HG03460 (cell line): ENCODE measurements around the gene SLC15A1.

ENCODE experiments used
- ATAC-seq: cut with Tn5 transposase; IDR thresholded peaks from one replicate; pipeline ENCODE4 v1.9.1; 2021; ENCODE audit not compliant: unreplicated experiment

Gene SLC15A1

GRCh38 chr13:98781470-98781869, 29.0 kb upstream of the SLC15A1 start:
- ATAC-seq = no peak

DNA sequence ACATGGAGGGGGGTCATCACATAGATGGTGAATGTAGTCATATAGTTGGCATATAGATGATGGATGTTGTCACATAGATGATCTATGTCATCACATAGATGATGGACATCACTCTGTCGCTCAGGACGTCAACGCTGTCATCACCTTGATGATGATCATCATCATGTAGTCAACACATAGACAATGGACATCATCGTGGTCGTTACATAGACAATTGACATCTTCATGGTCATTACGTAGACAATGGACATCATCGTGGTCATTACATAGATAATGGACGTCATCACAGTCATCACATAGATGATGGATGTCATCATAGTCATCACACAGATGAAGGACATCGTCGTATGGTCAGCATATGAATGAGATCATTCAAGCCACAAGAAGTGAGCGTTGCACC, 28.6 kb upstream of the SLC15A1 start:
- no peak for ATAC-seq

- no peak for ATAC-seq
Measured at GRCh38 chr13:98780451-98780850, 28.0 kb upstream of the SLC15A1 start.

- no peak for ATAC-seq
Measured at GRCh38 chr13:98779695-98780094, 27.2 kb upstream of the SLC15A1 start.

GRCh38 chr13:98778749-98779148, 26.3 kb upstream of the SLC15A1 start:
- ATAC-seq = no peak

GRCh38 chr13:98776644-98777043, 24.2 kb upstream of the SLC15A1 start:
- ATAC-seq = no peak

DNA sequence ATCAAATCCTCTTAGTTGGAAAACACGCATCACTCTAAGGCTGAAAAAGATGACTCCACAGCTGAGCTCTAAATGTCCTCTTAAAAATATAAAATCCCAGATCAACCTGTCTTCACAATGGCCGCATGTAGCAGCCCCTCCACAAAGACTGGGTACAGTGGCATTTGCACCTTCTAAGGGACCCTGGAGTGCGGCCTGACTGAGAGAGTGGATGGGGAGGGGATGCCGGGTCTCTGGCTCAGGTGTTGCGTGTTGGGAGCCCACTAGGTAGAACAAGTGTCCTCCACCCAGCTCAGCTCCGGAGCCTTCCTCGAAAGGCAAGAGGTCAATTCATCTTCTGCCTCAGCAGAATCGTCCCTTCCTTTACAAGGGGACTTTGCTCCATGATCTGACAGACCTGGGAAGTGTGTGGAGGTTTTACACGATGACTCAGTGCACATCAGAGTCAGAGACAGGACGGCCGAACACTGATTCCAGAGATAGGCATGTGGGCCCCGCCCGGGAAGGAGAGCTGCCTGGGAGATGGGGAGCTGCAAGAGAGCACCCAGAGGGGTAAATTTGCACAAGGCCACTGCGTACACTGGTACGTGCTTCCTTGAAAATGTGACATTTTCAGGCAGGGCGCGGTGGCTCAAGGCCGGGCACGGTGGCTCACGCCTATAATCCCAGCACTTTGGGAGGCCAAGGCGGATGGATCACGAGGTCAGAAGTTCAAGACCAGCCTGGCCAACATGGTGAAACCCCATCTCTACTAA, 23.5 kb upstream of the SLC15A1 start:
- ATAC-seq = no peak

DNA sequence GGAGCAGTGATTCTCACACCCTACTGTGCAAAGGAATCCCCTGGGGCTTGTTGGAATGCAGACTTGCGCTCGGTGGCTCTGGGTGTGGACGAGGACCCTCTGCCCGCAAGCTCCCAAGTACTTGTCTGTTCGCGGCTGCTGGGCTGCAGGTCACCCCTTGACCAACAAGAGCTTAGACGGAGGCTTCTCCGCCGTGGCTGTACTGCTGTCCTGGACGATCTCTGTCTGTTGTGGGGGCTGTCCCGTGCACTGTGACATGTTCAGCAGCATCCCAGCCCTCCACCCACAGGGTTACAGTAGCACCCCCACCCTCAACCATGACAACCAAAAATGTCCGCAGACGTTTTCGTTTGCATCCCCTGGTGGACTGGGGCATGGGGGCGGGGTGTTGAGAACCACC, 22.9 kb upstream of the SLC15A1 start:
- ATAC-seq = no peak

DNA sequence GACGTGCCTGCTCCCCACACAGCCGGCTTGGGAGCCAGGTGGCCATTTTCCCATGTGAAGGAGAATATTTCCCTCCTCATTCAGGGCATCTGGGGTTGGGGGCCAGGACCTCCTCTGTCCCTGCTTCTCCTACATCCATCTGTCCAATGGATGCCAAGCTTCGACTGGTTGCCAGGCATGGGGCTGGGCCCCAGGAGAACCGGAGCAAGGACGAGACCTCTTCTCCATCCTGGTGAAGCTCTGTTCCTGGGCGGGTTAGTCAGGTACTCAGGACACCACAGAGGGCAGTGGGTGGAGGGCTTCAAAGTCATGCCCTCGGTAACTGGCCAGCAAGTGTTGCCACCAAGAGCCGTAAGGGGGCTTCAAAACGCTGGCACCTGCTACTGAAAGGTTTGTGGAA, 22.3 kb upstream of the SLC15A1 start:
- ATAC-seq = no peak

GRCh38 chr13:98773921-98774320, 21.4 kb upstream of the SLC15A1 start:
- ATAC-seq = no peak

- no peak for ATAC-seq
Measured at GRCh38 chr13:98772794-98773452, 20.5 kb upstream of the SLC15A1 start.

- ATAC-seq = no peak
Measured at GRCh38 chr13:98771838-98772611, 19.6 kb upstream of the SLC15A1 start.

DNA sequence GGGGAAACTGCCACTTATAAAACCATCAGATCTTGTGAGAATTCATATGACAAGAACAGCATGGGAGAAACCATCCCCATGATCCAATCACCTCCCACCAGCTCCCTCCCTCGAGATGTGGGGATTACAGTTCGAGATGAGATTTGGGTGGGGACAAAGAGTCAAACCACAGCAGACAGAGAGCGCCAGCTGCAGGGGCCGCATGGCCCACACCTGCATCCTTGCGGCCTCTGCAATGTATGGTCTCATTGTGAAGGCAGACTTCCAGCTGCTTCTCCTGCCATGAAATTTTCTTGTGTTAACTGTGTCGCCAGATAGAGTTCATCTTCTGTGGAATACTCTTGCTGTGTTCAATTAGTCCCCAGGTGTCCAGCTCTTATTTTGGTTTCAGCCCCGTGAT, 17.3 kb upstream of the SLC15A1 start:
- no peak for ATAC-seq

DNA sequence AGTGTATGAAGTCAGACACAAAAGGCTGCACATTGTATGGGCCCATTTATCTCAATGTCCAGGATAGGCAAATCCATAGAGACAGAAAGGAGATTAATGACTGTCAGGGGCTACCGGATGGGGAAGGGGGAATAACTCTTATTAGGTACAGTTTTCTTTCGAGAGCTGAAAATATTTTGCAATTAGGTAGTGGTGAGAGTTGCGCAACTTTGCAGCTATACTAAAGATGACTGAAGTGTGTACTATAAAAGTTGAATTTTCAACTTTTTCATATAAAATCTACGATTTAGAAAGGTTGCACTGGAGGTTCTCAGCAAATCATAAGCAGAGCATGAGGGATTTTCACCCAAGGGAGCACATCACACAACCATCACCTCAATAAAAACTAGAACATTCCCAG, 16.1 kb upstream of the SLC15A1 start:
- no peak for ATAC-seq

DNA sequence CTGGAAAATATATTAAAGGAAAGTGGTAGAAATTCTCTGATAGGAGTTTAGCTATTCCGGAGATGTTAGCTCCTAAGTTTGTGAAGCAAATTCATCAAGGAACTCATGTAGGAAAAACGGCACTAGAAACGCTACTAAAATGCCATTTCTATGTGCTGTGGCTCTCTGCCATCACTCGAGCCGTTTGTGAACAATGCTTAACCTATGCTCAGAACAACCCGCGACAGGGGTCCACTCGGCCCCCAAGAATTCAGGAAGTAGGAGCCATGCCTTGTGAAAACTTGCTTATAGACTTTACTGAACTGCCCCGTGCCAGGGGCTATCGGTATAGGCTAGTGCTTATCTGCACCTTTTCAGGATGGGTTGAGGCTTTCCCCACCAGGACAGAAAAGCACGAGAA, 14.2 kb upstream of the SLC15A1 start:
- ATAC-seq = no peak

DNA sequence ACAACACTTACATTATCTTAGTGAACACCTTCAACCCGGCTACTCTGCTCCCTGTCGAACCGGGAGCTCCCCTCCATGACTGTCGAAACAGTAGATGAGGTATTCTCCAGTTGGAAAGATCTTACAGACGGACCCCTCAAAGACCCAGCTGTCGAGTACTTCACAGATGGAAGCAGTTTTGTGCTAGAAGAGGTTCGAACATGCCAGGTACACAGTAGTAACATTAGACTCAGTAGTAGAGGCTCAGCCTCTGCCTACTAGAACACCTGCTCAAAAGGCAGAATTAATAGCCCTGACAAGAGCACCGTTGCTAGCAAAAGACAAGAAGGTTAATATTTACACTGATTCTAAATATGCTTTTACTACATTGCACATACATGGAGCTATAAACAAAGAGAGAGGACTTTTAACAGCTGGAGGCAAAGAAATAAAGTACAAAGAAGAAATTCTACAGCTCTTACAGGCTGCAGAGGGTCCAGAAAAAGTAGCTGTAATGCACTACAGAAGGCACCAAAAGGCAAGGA, 13.6 kb upstream of the SLC15A1 start:
- no peak for ATAC-seq

DNA sequence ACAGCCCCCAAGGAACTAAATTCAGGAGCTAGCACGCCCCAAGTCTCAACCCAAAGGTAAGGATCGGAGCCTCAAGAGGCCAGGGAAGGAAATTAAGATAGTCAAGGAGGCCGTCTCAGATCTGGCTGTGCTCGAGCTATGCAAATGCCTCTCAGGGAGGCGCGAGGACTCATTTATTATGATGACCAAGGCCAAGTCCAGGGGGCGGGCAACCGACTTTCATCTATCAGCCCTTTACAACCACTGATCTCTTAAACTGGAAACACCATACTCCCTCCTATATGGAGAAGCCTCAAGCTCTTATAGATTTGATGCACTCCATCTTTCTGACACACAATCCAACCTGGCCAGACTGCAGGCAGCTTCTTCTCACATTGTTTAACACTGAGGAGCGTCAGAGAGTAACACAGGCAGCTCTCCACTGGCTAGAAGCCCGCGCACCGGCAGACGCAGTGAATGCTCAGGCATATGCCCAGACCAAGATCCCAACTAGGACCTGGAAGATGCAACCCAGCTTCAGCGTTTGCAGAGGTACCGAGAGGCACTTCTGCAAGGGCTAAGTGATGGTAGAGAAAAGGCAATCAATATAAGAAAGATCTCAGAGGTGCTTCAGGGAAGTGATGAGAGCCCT, 9.6 kb upstream of the SLC15A1 start:
- no peak for ATAC-seq

DNA sequence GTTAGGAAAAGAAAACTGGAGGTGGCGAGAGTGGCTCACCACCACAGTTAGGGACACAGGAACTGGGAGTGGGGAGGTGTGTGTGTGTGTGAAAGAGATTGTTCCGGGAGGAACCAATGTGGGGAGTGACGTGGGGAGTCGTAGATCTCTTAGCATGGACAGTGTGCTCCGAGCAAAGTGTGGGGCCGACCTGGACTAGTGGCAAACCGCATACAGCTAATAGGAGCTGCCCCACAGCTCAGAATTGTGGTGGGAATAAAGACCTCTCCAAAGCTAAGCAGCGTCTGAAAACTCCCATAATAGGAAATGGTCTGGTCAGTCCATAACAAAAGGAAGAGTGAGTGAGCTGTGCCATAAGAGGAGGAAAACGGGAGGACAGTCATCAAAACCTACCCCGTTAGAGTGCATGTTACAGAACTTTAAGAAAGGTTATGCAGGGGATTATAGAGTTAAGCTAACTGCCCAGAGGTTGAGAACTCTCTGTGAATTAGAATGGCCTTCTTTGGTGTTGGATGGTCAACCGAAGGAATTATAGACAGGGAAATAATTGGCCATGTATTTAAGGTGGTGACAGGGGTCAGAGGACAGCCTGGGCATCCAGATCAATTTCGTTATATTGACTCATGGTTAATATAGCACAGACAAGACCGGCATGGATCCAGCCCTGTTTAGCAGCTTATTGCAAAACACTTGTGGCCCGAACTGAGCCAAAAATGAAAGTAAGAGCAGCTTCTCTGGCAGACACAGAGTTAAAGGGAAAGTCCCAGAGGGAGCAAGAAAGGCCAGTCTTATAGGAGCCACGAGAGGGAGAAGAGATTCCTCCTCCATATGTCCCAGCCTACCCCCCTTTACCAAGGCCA, 8.9 kb upstream of the SLC15A1 start:
- ATAC-seq = peak; percentile 72

- no peak for ATAC-seq
Measured at GRCh38 chr13:98755729-98756128, 3.3 kb upstream of the SLC15A1 start.

DNA sequence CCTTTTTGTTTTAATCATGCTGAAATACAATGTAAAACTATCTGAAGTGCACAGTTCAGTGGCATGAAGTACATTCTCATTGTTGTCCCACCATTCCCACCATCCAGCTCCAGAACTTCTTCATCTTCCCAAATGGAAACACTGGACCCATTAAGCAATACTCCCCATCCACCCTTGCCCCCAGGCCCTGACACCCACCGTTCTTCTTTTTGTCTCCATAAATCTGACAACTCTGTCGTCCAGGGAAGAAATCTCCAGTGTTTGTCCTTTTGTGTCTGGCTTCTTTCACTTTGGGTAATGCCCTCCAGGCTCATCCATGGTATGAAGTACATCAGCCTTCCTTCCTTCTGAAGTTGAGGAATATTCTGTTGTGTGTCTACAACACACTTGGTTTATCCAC, 2.6 kb upstream of the SLC15A1 start:
- ATAC-seq = no peak
